ENCODE measurements around the gene LDLRAP1. TPM values are rescaled to one million over a fixed set of nuclear protein-coding genes. Genes with fewer than 3 reads are reported as not detected.
A peak's percentile ranks its signal among the peaks of the same experiment; 100 is the strongest.

LDLRAP1 gene
- 10 to 100 TPM in 8 of 9 donors, 1 to 10 TPM in 1; 9.9 to 17.4 (median 13.3) TPM for total RNA-seq
- 10 to 100 TPM in 1 of 2 donors, 1 to 10 TPM in 1; 9.0 to 15.4 TPM for polyA plus RNA-seq
- long read RNA-seq, donor 1, transcript LDLRAP1-201 (9 exons, 2,940 nt) = major isoform, 13 of 32 reads
- long read RNA-seq, donor 1, partial matches to known transcripts = 1 of 32 reads
- long read RNA-seq, donor 1, other reads (novel, unspliced or antisense) = 17 of 32 reads
- long read RNA-seq, donor 2, transcript LDLRAP1-201 (9 exons, 2,940 nt) = major isoform, 54 of 134 reads
- long read RNA-seq, donor 2, partial matches to known transcripts = 61 of 134 reads
- long read RNA-seq, donor 2, other reads (novel, unspliced or antisense) = 17 of 134 reads
- long read RNA-seq, donor 3, transcript LDLRAP1-201 (9 exons, 2,940 nt) = major isoform, 22 of 41 reads
- long read RNA-seq, donor 3, partial matches to known transcripts = 1 of 41 reads
- long read RNA-seq, donor 3, other reads (novel, unspliced or antisense) = 17 of 41 reads

GRCh38 chr1:25543425-25544242 lies at the start of gene LDLRAP1:
Gene LDLRAP1 (plus strand): TSS chr1:25543606. CDS start chr1:25543699, 93 bp downstream.
- Histone ChIP-seq H3K36me3 (no peaks in the 10 kb centered on the region), H3K4me3 (peak within 1 kb of the TSS; percentile 82 to 99 (median 94)), H3K27me3 (no peaks in the 10 kb centered on the region), H3K9me3 (no peaks in the 10 kb centered on the region), H3K27ac (peak within 1 kb of the TSS; percentile 43 to 96 (median 88)), H3K4me1 (peaks cover 3 to 48% (median 33%) of the 10 kb centered on the region in 12 donors)
- intact Hi-C loops (cut with DNase I) = loop anchor here in 1 of 10 donors (10.0 kb wide), 1 partner anchor 151 kb away; no protein-coding TSS in a partner anchor
- WGBS, 4 donors = 0 to 1% (median 1%) methylated on average over 17 to 99 of the region's 99 CpGs
- ATAC-seq (peak; percentile 79 to 96 (median 94)), DNase-seq (peak; percentile 82 to 92 (median 83))
- peak; percentile 82 to 96 for TF ChIP-seq POLR2A (IDR thresholded peaks at IDR 0.05)
- TF ChIP-seq, protein P1, sequence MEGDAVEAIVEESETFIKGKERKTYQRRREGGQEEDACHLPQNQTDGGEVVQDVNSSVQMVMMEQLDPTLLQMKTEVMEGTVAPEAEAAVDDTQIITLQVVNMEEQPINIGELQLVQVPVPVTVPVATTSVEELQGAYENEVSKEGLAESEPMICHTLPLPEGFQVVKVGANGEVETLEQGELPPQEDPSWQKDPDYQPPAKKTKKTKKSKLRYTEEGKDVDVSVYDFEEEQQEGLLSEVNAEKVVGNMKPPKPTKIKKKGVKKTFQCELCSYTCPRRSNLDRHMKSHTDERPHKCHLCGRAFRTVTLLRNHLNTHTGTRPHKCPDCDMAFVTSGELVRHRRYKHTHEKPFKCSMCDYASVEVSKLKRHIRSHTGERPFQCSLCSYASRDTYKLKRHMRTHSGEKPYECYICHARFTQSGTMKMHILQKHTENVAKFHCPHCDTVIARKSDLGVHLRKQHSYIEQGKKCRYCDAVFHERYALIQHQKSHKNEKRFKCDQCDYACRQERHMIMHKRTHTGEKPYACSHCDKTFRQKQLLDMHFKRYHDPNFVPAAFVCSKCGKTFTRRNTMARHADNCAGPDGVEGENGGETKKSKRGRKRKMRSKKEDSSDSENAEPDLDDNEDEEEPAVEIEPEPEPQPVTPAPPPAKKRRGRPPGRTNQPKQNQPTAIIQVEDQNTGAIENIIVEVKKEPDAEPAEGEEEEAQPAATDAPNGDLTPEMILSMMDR (IDR thresholded peaks at IDR 0.05) = peak in 2 of 12 donors; percentile 11 to 12

- no peak overlapping the region for H3K4me3 ChIP-seq
- TF ChIP-seq, protein P1 (IDR thresholded peaks at IDR 0.05) = no peak
- no peak for TF ChIP-seq POLR2A (IDR thresholded peaks at IDR 0.05)
- H3K4me1 ChIP-seq = peaks cover 0 to 3% (median 0%) of the 10 kb centered on the region in 12 donors
- WGBS, 4 donors = 82 to 90% (median 87%) methylated on average over 3 of the region's 3 CpGs
- intact Hi-C loops (cut with DNase I) = no loop called here
- ATAC-seq = no peak
- no peaks in the 10 kb centered on the region for H3K9me3 ChIP-seq
- no peaks in the 10 kb centered on the region for H3K27me3 ChIP-seq
- no peak for DNase-seq
- peaks cover 0 to 99% (median 87%) of the 10 kb centered on the region in 9 donors for H3K36me3 ChIP-seq
- H3K27ac ChIP-seq = no peak overlapping the region
Observed at GRCh38 chr1:25494952-25495351, 48.5 kb upstream of the LDLRAP1 start.

- intact Hi-C loops (cut with DNase I) = loop anchor here in 5 of 10 donors (1.0 to 10.0 kb wide), 5 partner anchors 17 to 312 kb away; partner anchors contain the start of gene SELENON (in 1 of the 5)
- no peaks in the 10 kb centered on the region for H3K9me3 ChIP-seq
- TF ChIP-seq, protein P1 (IDR thresholded peaks at IDR 0.05) = no peak
- TF ChIP-seq POLR2A (IDR thresholded peaks at IDR 0.05) = no peak
- H3K27ac ChIP-seq = no peak overlapping the region
- DNase-seq (no peak), ATAC-seq (peak in 3 of 4 donors; percentile 46 to 57 (median 54))
- H3K4me3 ChIP-seq = no peak overlapping the region
- H3K36me3 ChIP-seq = peaks cover 0 to 44% (median 36%) of the 10 kb centered on the region in 9 donors
- H3K4me1 ChIP-seq = peaks cover 0 to 39% (median 10%) of the 10 kb centered on the region in 12 donors
- 44 to 70% (median 53%) methylated on average over 1 of the region's 1 CpG for WGBS, 4 donors
- H3K27me3 ChIP-seq = no peaks in the 10 kb centered on the region
Observed at GRCh38 chr1:25500694-25501093, 42.7 kb upstream of the LDLRAP1 start.

All from heart left ventricle (tissue), 16 donors.